Activated T-cell treated with anti-CD3 and anti-CD28 coated beads for 1 hour (primary cell): ENCODE measurements around the gene MAGI2.

Experiments
- DNase-seq: peaks from one replicate; pipeline ENCODE4 v3.0.0-alpha.2; 2020; ENCODE audit warnings: low read depth

Gene MAGI2

GRCh38 chr7:78906735-78907134 is 546.7 kb downstream of the MAGI2 start:
- no peak for DNase-seq

- no peak for DNase-seq
These were observed 548.0 kb downstream of the MAGI2 start for GRCh38 chr7:78905436-78905835.

- no peak for DNase-seq
These were observed 548.5 kb downstream of the MAGI2 start for GRCh38 chr7:78904983-78905382.

DNA sequence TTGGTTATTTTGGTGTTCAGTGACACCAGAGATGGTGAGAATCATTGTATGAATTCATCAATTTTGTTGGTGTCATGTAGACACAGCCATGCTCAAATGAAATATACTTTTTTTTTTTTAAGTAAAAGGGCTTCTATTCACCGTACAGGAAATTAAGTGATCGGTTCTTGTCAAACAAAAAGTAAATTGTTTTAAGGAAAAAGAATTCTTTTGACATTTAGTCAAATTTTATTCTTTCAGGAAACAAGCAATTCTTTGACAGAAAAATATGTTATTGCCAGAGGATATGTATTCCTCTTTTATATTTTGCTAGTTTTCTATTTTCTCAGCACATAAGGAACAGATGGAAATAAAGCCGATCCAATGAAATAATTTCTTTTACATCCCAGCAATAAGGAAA is 551.9 kb downstream of the MAGI2 start:
- DNase-seq: no peak

- DNase-seq: no peak
These were observed 552.7 kb downstream of the MAGI2 start for GRCh38 chr7:78900806-78901205.

DNA sequence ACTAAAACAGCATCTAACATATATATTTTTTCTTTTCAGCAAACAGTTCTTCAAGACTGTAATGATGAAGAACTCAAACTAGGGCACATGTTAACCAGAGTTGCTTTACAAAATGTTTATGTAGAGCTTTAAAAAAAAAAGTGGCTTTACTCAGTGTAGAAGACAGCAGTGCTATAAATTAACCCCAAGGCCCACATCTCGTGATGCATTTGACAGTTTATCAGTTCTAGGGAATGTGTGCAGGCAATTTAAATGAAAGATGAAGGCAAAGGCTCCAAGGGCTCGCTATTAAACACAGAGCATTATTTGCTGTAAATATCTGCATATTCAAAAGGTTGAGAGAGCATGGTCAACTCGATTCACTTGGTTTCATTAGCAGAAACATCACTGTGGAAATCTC is 558.1 kb downstream of the MAGI2 start:
- DNase-seq: no peak

GRCh38 chr7:78879206-78879605 is 574.3 kb downstream of the MAGI2 start:
- DNase-seq: no peak

- DNase-seq: no peak
These were observed 580.4 kb downstream of the MAGI2 start for GRCh38 chr7:78873117-78873516.

GRCh38 chr7:78864339-78864738 is 589.1 kb downstream of the MAGI2 start:
- no peak for DNase-seq

GRCh38 chr7:78863281-78863680 is 590.2 kb downstream of the MAGI2 start:
- DNase-seq: no peak

- no peak for DNase-seq
These were observed 591.0 kb downstream of the MAGI2 start for GRCh38 chr7:78862411-78862900.

DNA sequence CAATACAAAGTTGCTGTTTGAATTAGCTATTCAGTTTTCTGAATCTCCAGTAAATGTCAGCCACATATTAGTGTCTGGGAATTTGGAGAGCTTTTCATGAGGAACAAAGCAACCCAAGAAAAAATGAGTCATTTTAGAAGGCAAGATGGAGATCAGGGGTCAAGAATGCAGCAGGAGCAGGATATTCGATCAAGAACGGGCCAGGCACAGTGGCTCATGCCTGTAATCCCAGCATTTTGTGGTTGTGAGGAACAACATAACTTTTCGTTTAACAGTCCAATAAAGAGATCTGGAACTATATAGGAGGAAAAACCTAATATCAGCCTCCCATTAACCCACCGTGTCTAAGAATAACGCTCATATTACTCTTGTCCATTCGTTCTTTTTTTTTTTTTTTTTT is 600.5 kb downstream of the MAGI2 start:
- no peak for DNase-seq

DNA sequence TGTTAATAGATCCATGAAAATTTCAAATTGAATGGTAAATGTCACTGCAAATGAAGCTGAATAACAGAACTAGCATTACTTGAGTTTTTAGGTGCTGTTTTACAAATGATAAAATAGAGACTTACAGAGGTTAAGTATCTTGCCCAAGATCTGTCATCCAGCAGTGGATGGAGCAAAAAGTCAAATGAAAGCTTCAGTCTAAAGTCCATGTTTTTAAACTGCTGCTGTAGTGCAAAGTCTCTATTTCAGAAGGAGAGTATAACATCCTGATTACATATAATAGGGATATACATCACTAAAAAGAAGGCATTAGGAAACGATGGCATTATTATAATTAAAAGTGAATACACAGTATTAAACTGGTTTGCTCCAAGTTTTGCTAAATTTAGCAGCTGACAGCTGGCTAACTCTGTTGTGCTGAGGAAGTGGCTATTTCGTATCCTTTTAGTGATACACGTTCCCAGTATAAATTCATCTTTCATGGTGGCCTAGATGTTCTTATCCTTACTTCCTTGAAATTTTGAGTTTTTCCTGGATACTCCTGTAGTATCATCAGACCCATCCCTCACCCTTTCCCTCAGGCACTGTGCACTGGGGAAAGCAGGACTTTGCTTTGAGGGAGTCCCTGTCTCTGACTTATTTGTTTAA is 603.2 kb downstream of the MAGI2 start:
- DNase-seq: no peak

DNA sequence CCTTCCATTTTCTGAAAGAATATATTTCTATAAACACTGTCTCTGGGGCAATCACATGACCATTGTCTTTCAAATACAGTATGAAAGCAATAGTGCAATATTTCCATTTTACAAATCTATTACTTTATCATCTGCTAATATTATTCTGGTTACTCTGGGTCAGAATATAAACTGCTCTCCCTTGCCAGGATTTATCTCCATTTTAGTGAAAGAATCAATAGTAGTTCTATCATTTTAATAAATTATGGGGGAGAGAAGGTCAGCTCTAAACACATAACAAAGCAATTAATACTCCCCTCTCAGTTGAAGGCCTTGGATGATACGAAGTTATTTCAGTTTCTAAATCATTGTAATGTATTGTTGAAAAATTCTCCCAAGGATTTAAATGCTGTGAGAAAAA is 608.3 kb downstream of the MAGI2 start:
- no peak for DNase-seq

GRCh38 chr7:78842068-78842467 is 611.4 kb downstream of the MAGI2 start:
- DNase-seq: no peak

GRCh38 chr7:78835897-78836296 is 617.6 kb downstream of the MAGI2 start:
- no peak for DNase-seq

DNA sequence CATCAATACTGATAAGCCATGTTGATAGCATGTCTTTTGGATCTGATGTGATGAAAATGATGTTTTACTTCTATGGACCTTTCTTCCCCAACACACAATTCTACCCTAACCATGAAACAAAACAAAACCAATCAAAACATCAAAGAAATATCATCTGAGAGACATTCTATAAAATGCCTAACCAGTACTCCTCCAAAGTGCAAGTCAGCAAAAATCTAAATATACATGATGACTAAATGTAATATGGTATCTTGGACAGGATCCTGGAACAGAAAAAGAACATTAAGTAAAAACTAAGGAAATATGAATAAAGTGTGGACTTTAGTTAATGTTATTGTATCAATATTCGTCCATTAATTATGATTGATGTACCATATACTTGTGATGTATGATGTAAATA is 625.1 kb downstream of the MAGI2 start:
- DNase-seq: no peak

DNA sequence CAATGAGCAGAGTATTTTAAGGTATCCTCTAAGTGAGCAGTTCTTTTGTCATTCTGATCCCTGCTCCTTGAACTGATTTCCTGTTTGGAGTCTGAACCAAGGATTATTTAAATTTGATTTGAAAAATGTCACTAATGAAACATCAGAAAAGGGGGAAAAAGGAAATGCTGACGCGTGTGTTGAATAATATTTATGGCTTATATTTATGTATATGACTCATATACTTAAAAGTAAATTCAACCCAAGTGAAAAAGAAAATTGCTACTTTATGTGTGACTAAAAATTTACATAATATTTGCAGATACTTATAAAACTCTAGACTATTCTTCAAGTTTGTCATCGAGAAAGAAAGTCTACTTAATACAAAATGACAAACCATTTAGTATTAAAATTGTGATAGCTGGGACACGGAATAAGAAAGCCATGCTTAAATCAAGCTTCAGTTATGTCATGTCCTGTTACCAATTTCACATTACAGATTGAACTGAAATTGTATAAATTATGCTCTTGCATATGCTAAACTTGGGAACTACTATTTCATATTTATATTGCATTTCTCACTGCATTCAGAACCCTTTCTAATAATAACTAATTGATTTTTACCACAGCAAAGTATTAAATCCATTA is 649.9 kb downstream of the MAGI2 start:
- DNase-seq: no peak

DNA sequence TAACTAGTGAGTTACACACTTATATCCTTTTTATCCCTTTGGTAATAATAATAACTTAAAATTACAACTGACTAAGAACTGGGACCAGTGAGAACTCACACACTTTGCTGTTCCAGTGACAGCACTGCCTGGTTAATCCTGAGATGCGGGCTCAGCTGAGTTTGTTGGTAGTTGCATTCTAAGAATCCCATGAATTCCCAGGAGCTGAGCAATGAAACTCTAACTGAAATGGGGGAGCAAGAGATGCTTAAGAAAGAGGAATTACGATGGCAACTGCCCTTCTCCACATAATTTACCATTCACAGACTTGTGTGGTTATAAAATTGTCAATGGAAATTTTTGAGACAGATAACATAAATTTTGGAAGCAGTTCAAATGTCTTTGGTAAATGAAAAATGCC is 659.4 kb downstream of the MAGI2 start:
- no peak for DNase-seq

DNA sequence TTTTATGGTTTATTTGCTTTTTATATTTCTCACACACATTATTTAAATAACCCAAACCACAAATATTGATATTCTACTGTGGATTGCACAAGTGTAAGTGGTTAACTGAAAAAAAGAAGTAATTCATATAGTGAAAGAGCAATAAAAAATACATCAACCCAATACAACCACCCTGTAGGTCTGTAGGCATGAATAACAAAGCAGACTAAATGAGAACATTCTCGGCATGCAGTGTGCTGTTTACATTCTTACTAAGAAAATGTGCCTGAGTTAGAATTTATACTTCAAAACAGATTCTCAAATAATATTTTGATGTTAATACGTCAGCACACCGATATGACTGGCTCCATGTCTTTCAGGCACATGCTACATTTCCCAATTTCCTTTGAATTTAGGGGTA is 660.8 kb downstream of the MAGI2 start:
- DNase-seq: no peak

DNA sequence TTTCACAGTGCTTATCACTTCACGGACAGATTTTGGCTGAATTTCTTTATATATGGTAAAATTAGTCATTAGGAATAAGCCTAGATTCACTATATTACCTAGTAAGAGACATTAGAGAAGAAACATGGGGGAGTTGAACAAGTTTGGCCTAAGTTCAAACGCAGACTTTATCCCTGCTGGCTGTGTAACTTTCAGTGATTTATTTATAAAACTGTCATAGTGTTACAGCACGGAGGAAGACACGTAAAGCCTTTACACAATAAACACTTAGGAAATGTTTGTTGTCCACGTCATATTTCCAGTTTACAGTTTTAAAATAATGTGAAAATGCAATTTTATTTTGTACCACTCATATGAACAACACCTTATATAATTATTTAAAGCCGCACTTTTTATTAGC is 661.5 kb downstream of the MAGI2 start:
- DNase-seq: no peak

DNA sequence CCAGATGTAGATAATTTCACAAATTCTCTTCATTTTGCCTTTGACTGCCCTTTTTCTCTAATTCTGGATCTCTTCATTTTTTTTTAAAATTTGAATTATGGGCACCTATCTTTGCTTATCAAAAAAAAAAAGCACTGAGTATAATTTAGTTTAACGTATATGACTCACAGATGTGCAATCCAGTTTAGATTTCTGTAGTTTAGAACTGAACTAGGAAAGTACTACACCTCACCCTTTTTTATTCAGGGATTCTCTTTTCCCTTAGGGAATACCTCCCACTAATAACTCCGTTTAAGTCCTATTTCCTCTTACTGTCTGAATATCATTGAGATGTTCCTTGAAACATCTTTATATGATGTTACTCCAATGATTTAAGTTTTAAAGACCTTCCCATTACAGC is 665.0 kb downstream of the MAGI2 start:
- DNase-seq: no peak

GRCh38 chr7:78787854-78788253 is 665.6 kb downstream of the MAGI2 start:
- DNase-seq: no peak

- DNase-seq: no peak
These were observed 667.4 kb downstream of the MAGI2 start for GRCh38 chr7:78786055-78786454.
